ENCODE data around the gene PDE1A.

Gene PDE1A

DNA sequence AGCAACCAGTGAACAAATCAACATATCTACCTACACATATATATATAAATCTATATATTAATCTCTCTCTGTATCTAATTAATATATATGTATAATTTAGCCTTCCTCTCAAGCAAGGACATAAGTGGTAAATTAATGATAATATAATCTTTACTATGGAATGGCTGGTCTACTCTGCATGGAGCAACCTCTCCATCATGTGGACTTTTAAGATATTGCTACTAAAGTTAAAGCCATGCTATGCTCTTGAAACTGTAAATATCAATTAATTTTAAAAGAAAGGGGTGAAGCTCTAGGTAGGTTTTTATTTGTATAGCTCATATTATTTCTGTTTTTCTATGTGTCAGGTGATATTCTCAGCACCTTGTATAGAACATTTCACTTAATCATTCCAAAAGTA lies 294.2 kb downstream of the PDE1A start:
- DNase-seq (ENCODE audit: low read depth in 2 of 2): no peak

DNA sequence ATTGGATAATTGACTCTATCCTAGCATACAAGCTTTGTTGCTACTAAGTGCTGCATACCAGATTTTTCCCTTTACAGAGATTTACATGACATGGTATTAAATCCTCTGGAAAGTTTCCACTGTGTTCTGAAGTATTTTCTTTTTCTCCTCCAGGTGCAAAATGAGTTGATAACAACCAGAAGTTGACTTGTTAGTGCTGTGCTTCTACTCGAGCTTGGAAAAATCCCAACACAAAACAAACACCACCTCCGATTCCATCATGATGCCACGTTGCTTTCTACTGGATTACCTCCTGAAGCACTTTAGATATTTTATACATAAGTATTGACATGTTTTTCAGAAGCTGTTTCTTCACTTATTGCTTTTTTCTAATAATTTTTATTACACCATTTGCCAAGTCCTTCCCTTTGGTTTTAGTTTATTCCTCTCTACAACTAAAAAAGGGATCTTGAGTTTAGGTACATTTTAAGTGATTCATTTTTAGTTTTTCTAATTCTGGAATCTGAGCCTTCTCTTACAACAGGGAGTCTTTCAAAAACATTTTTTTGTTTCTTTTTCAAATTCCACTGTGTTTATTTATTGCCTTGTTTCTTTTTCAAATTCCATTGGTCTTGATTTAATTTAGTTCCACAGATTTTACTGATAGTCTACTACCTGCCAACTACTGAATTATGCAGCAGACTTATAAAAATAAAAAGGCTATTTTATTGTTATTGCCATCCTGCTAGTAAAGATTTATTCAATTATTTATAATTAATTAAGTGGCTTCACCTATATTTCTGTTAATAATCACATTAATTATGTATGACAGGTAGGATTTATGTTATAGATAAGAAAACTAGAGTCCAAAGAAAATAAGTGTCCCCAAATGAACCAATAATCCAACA lies 297.8 kb downstream of the PDE1A start:
- DNase-seq (ENCODE audit: low read depth in 2 of 2): no peak

DNA sequence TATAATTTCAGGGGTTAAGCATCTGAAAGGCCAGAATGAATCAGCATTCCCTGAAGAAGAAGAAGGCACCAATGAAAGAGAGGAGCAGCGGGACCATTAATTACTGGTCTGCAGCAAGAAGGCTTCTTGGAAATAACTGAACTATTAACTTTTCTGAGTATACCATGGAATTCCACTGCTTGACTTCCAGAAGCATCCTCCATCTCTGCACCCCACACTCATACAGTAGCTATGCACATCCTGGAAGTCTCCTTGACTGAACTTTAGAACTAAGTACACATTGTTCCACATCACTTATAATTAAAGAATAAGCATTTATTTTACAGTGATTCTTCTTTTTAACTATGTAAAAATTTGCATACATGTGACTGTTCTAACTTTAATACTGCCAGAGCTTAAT lies 309.6 kb downstream of the PDE1A start:
- no peak for DNase-seq (ENCODE audit: low read depth in 2 of 2)

DNA sequence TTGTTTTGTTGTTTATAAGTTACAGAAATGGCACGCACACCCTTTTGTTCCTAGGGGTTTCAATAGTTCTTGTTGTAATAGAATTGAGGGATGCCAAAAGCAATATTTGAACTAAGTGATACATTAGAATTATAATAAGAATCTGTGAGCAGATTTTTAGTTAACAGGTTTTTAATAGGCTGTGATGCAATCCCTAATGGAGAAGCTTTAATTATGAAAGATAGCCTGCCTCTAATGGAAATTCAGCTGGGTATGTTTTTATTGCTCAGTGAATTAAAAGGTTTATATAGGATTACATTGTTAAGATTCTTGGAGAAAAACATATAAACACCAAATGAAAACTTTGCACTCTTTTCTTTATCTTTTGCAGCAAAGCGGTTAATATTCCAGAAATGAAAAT lies 310.1 kb downstream of the PDE1A start:
- no peak for DNase-seq (ENCODE audit: low read depth in 2 of 2)

DNA sequence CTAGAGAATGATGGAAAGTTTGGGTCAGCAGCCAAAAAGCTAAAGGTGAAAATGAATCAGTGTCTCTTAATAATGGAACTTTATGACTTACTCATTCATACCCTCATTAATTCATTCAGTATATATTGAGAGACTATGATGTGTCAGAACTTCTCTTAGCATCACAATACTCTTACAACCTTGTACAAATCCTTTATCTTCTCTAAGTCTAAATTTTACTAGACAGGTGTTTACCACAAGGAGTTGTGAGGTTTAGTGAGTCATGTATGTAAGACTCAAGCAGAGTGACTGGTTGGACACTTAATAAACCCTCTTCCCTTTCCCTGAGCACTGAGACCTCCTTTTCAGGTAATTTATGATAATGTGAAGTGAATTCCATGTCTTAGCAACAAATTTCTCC lies 311.6 kb downstream of the PDE1A start:
- DNase-seq (ENCODE audit: low read depth in 2 of 2): no peak

DNA sequence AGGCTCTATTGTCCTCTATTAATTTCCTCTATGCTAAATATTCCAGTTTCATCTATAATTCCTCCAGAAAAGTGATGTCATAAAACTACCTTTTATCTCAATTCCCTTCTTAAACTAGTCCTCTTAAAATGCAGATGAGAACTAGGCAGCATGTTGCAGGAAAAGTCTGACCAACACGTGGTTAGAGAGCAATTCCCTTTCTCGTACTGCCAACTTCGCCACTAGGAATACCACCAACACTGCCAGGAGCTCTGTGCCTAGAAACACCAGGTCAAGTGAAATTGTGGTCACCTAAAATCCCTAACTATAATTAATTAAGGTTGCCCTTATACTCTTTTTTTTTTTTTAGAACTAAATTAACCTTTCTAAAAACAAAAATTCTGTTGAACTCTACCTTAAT lies 313.5 kb downstream of the PDE1A start:
- DNase-seq (ENCODE audit: low read depth in 2 of 2): no peak

DNA sequence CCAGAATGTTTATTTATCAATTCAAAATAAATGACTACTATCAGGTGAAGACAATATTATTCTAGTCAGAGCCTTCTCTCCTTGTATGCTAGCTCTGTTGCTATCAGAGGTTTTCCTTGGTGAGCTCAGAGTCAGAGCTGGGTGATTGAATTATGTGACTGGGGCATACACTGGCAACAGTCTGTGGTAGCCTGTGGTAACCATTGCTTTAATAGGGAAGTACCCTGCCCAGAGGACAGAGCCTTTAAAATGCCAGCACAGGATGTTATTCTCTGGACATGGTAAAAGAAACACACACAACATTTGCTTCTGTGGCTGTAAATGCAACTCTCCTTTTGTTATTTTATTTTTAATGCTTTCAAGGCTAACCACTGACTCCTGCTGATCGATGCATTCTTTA lies 316.5 kb downstream of the PDE1A start:
- DNase-seq (ENCODE audit: low read depth in 2 of 2): no peak

DNA sequence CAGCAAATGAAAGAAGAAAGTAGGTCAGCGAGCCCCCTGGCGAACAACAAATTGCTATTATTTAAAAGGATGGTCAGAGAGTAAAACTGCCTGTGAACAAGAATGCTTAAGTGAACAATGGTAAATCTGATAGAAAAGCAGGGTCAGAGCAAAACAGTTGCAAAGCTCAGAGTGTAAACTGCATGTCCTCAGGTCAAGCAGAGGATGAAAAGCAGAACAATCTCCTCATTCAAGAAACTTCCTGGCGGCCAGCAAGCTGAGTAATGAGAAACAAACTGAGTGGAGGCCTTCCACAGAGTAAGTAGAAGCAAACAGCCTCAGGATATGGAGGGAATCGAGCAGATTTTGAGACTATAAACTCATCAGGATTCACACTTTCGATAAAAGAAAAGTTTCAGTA lies 323.3 kb downstream of the PDE1A start:
- no peak for DNase-seq (ENCODE audit: low read depth in 2 of 2)

DNA sequence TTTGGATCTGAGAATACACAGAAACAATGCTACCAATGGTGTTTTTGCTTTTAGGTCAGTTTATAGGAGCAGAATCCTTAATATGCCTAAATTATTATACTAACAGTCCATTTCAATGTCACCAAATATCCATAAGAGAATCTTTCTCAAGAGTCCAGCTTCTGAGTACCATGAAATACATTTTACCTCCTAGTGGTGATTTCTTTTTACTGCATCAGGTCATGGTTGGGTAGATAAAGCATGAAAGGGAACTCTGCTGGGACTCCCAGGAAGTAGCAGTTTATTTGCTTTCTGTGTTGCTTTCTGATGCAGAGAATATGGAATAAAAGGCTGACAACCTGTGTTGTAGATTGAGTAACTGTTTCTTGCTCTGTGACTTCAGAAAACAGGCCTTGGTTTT lies 325.6 kb downstream of the PDE1A start:
- DNase-seq (ENCODE audit: low read depth in 2 of 2): no peak

DNA sequence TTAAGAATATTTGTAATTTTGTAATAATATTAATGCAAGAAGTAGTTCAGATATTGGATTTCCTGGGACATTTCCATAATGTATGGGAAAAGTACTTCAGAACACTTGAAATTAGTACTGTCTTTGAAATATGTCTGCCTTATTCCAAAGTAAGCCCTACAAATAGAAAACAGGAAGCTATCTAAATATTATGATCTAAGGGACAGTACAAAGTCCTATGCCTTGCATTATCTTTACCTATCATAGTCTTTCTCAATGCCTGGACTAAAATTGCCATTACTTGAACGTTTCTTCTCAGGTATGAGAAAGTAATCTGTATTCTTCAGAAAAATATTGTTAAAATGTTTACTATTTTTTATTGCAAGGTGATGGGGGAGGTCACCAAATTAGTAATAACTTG lies 328.2 kb downstream of the PDE1A start:
- no peak for DNase-seq (ENCODE audit: low read depth in 2 of 2)

DNA sequence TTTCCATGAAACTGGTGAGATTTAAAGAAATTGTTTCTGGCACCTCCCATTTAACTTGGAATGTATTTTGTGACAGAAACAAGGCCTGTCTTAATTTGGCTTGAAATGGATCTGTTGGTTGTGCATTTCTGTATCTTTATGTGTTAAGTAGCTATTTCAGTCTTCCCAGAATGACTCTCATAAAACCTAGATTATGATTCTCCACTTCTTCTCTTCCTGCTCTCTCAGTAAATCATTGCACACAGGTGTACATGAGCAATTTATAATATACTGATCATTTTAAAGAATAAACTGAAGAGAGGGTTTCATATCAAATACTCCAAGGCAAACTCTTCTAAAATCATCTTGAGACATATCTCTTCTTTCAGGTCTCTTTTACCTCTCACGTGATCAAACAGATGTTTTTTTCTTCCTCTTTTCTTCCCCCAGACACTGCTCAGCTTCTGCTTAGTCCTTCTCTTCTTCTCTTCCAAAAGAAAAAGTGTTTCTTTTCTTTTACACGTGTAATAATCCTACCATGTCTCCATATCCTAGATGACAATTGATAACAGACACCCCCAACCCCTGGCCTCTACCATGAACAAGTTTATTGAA lies 329.2 kb downstream of the PDE1A start:
- DNase-seq (ENCODE audit: low read depth in 2 of 2): no peak

DNA sequence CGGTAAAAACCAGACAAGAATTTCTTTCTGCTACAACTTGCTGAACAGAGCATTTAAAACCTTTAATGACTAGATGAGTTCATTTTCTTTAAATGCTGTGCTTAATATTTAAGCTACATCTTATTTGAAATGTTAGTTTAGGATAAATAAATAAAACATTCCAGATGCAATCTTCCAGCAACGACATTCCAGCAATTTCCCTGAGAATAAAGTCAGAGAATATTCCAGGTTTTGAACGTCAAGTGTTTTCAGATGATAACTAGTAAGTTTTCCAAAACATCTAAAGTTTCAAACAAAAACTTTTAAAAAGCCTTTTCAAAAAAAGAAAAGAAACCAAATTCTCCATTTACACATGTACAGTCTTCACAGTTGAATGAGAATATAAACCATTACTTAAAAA lies 336.4 kb downstream of the PDE1A start:
- DNase-seq (ENCODE audit: low read depth in 2 of 2): no peak

Data from stimulated activated CD4-positive, alpha-beta T cell treated with anti-CD3 and anti-CD28 coated beads, Interleukin-4, amount 100 ng/mL, for 48 hours (primary cell).